ENCODE results near the gene SSRP1.
"Not testable (repeated sequence)": the region's sequence is repeated elsewhere in the genome, so short reads cannot be mapped to it uniquely, and the experiment has no call there.

The SSRP1 gene

DNA sequence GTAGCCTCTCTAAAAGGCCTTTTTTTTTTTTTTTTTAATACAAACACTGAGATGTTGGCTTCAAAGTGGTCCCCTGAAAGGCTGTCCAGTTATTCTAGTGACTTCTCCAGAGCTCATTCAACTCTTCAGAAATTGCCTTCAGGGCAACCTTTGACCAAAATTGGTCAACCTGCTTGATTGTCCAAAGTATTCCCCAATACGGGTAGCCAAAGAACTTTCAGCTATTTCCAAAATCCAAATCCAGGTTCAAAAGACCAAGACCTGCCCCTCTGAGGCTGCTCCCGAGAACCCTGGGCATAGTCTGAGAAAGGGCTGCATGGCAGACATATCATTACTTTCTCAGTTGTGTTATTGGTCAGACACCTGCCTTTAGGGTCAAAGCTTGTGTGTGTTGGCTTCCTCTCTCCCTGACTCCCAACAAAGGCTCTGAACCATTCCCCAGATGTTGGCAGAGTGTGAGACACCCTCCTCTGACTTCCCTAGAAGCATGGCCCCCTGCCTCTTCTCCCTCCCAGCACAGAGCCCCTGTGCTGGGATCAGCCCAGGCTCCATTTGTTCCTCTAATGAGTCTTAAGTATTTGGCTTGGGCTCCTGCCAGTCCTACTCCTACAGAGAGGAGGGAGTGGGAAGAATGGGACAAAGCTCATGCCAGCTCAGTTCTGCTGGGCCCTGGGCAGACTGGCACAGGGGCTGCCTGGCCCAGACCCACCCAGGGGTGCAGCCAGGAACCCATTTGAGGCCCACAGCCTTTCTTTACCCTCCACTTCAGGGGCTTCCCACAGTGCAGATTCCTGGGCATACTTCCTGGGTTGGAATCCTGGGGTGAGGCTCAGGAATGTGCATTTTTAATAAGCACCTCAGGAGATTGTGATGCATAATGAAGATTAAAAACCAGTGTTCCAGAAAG, 41.2 kb downstream of the SSRP1 start:
- DNase-seq, result no peak

DNA sequence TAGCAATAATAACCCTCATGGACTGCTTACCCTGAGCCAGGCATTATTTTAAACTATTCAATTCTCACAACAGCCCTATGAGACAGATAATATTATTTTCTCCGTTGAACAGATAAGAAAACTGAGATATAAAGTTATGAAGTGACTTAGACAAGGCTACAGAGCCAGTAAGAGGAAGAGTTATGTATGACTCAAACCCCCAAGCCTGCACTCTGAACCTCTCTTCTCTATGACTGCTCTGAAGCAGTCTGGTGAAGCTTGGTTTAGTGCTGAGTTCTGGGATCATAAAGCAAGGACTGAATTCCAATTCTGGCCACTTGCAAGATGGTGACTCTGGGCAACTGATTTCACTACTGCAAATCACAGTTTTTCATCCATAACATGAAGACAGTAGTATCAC, 45.4 kb downstream of the SSRP1 start:
- no peak for DNase-seq

DNA sequence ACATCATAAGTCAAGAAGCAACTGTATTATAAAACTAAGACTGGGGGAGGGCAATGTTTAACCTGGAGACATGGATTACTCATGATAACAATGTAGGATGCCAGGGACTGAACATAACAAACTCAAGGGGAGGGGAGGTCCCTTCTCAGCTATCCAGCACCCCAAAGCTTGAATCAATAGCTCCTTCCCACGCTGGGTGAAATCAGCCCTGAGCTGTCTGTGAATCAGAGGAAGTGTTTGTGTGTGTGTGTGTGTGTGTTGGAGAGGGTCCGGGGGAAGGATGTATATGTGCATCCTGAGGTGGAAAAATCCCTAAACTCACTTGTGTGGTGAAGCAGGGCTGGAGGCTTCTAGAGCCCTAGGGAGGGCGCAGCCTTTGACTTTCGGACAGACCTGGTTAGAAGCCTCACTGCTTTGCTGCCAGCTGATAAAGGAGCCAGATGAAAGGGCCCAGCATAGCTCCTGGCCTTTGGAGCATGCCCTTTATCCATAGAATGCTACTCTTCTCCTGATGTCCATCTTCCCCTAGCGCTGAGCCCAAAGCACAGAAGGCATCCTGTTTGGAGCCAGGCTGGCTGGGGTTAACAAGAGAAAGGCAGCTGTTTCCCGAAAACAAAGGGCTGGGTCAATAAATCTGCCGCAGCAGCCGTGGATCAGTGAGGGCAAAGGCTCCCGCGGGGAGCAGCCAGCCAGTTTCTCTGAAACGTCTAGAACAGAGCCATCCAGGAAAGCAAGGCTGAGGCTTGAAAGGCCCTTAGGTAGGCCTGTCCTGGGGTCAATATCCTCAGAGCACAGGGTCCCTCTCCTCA, 46.7 kb downstream of the SSRP1 start:
- peak; percentile 90 for DNase-seq

DNA sequence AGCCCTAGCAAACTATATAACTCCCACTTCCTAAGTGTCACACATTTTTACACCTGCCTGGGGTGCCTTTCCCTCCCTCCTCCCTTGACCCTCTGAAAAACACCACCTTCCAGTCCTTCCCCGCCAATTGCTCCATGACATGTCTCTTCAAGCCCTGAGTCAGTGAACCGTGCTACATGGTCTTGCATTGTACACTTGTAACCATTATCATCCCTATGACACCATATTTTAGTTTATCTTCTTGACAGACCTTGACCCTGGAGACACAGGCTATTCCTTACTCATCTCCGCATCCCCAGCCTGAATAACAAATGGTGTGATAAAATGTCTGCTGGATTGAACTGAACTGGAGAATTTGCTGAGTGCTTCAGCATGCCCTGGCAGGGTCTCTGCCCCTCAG, 47.8 kb downstream of the SSRP1 start:
- no peak for DNase-seq

DNA sequence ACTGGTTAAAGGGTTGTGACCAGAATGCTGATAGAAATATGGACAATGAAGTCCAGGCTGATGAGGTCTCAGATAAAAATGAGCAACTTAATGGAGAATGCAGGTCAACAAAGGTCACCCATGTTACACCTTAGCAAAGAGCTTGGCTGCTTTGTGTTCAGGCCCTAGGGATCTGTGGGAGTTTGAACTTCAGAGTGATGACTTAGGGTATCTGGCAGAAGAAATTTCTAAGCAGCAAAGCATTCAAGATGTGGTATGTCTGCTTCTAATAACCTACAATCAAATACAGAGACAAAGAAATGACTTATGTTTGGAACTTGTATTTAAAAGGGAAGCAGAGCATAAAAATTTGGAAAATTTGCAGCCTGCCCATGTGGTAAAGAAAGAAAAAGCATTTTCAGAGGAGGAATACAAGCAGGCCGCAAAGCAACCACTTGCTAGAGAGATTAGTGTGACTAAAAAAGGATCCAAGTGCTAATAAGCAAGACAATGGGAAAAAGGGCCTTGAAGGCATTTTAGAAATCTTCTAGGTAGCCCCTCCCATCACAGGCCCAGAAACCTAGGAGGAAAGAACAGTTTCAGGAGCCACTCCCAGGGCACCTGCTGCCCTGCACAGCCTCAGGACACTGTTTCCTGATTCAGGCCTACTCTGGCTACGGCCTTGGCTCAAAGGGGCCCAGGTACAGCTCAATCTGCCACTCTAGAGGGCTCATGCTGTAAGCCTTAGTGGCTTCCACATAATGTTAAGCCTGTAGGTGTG, 52.3 kb downstream of the SSRP1 start:
- DNase-seq, result no peak

DNA sequence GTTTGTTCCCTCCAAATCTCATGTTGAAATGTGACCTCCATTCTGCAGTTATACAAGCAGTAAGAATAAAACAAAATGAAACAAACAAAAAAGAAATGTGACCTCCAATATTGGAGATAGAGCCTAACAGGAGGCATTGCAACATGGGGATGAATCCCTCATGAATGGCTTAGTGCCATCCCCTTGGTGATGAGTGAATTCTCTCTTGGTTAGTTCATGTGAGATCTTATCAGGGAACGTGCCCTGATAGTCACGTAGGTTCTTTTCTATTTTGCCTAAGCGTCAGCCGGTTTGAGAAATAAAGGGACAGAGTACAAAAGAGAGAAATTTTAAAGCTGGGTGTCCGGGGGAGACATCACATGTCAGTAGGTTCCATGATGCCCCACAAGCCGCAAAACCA, 54.1 kb downstream of the SSRP1 start:
- DNase-seq, result not testable (repeated sequence)

DNA sequence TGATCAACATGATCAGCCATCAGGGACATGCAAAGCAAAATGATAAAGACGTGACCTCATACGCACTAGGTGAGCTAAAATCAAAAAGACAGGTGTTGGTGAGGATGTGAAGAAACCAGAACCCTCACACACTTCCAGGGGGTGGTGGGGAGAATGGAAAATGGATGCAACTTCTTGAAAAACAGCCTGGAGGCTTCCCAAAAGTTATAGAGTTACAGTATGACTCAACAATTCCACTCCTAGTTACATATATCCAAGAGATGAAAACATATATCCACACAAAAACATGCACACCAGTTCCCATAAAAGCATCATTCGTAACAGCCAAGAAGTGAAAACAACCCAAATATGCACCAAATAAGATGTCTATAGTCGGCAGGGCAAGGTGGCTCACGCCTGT, 56.6 kb downstream of the SSRP1 start:
- no peak for DNase-seq

DNA sequence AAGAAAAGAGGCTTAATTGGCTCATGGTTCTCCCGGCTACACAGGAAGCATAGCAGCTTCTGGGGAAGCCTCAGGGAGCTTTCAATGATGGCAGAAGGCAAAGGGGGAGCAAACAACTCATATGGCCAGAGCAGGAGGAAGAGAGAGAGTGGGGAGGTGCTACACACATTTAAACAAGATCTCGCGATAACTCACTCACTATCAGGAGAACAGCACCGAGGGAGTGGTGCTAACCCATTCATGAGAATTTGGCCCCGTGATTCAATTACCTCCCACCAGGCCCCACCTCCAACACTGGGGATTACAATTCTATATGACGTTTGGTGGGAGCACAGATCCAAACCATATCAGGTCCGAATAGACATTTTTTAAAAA, 57.0 kb downstream of the SSRP1 start:
- no peak for DNase-seq

DNA sequence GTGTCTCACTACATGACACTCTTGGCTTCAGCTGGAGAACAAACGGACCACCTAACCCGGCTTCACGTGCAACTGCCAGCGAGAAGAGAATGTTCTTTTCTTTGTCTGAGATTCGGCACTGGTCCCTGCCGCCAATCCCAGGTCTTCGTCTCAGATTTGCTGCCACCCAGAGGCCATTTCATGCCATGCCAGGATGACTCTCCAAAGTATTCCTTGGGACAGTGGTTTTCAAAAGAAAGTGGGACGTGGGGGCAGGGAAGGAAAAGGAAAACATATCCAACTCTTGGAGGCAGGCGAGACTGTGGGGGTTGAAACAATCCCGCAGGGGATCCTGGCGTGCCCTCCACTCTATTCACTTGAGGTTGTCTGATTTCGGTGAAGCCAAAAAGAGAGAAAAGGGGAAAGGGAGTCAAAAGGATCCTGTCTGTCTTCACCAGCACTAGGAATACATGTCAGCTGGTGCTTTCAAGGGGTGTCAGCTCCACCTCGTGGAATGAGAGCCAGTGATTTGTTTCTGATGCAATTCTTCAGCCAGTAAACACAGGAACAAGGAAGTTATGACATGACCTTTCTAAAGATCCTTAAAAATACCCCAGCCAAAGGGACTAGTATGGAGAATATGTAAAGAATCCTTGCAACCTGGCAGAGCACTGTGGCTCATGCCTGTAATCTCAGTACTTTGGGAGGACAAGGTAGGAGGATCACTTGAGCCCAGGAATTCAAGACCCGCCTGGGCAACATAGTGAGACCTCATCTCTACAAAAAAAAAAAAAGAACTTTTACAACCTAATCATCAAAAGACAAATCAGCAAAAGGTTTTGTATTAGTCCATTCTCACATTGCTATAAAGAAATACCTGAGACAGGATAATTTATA, 57.6 kb downstream of the SSRP1 start:
- peak; percentile 92 for DNase-seq

DNA sequence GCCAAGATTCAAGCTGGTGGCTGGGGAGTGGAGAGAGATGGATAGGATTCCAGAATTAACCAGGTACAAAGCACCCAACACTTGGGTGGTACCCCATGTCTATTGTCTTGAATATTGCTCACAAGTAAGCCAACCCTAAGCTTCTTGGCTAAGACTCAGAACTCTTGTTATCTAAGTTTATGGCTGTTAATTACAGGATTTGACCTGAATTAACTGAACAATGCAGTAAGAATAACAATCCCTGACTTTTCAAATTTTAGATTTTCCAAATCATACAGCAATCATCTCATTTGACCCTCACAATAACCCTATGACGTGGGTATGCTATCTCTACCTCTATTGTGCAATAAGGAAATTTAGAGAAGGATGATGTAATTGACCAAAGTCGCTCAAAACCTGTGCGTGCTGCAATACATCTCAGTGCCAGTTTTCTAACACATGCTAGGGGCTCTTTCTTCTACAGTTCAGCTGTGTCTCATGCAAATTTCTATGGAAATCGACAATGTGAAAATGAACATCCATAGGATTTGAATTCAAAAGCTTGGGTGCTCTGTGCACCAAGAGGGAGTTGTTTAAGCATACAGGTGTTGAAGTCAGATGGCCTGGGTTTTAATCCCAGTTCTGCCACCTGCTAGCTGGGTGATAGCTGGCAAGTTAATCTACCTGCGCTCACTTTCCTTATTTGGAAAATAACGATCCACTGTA, 58.6 kb downstream of the SSRP1 start:
- DNase-seq, result no peak

DNA sequence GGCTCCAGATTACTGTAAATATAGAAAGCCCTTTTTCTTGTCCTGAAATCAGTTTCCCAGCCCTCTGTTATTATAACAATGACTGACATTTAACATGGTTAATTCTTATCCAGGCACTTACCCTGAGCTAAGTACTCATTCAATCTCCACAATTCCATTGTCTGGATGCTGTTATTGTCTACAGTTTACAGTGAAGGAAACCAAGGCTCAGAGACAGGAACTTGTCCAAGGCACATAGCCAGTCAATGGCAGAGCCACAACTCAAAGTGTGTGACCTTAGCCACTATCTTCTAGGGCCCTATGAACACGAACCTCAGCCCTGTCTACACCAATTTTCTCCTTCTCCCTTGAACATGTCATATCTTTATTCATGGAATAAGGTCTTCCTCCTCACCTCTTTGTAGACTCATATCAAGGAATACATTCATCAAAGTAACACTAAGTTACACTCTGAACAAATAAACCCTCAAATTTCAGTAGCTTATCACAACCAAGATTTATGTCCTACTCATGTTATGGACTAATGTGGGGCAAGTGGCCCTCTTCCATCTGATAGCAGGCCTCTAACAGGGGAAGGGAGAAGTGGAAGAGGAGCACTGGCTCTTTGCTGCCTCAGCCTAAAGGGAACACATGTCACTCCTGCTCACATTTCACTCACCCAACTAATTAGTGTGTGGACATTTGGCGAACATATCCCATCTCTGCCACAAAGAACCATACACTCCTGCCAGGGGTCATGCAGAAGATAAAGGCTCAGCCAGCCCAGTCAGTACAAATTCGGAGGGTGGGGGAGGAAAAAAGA, 59.3 kb downstream of the SSRP1 start:
- DNase-seq, result no peak
